Small intestine (tissue), 7 donors: ENCODE measurements around the gene KLF4. TPM values are rescaled to one million over a fixed set of nuclear protein-coding genes. Genes with fewer than 3 reads are reported as not detected.

ENCODE experiments used
- DNase-seq, 2 donors: peaks; one replicate each; pipeline versions ENCODE4 v3.0.0 to v3.0.0-alpha.2; 2013
- FAIRE-seq: peaks from 2 replicates; lab custom pipeline; 2012; peaks lifted over from hg19 to GRCh38; lab: Jason Lieb, UNC
- H3K27ac ChIP-seq, 3 donors: one replicate each; pipeline ENCODE4 v1.5.1; 2013; ENCODE audit warnings: low read length in 2 of 3, mild to moderate bottlenecking in 2 of 3, control low read depth in 1 of 3, inconsistent platforms in 1 of 3, low read depth in 1 of 3, moderate library complexity in 1 of 3
- H3K27me3 ChIP-seq, 3 donors: one replicate each; pipeline ENCODE4 v1.6.1; 2013; ENCODE audit warnings: low read length in 3 of 3, inconsistent platforms in 1 of 3; ENCODE audit not compliant: control insufficient read depth in 3 of 3, insufficient read depth in 3 of 3
- H3K36me3 ChIP-seq, 3 donors: one replicate each; pipeline ENCODE4 v1.6.1; 2013; ENCODE audit warnings: low read length in 3 of 3, inconsistent platforms in 1 of 3, low read depth in 1 of 3, mild to moderate bottlenecking in 1 of 3, moderate library complexity in 1 of 3; ENCODE audit not compliant: control insufficient read depth in 3 of 3, insufficient read depth in 2 of 3
- H3K4me1 ChIP-seq, 3 donors: one replicate each; pipeline ENCODE4 v1.6.1; 2013; ENCODE audit warnings: low read length in 2 of 3, inconsistent platforms in 1 of 3, low read depth in 1 of 3, mild to moderate bottlenecking in 1 of 3, moderate library complexity in 1 of 3; ENCODE audit not compliant: control insufficient read depth in 3 of 3, insufficient read depth in 2 of 3
- H3K4me3 ChIP-seq, 3 donors: one replicate each; pipeline ENCODE4 v1.5.1; 2013; ENCODE audit warnings: low read length in 3 of 3, control low read depth in 1 of 3, inconsistent platforms in 1 of 3, low read depth in 1 of 3, mild to moderate bottlenecking in 1 of 3, moderate library complexity in 1 of 3
- H3K9me3 ChIP-seq, 2 donors: one replicate each; pipeline ENCODE4 v1.6.1; 2013; ENCODE audit warnings: low read depth in 1 of 2, low read length in 1 of 2; ENCODE audit not compliant: control insufficient read depth in 2 of 2, insufficient read depth in 1 of 2
- WGBS, 3 donors: extraction: QIAGEN DNeasy Blood & Tissue Kit; methylation state at CpG; one replicate each; pipeline ENCODE4 v1.1.7; 2013; 5-methylcytosine and 5-hydroxymethylcytosine counted together
- polyA plus RNA-seq, 4 donors: library from polyadenylated mRNA; stranded (reverse) in 3 of 4; unstranded in 1 of 4; fragments of 200-250 nt in 3 of 4; fragments of 120-200 nt in 1 of 4; gene quantifications; one replicate each; pipeline versions ENCODE4 v1.2.1 to v1.2.3, GENCODE V29; 2013
- donor health status: healthy with polysubstance abuse.
- donor health status: control.
- donor health status: control.
- donor health status: Bipolar disorder and iron deficiency.
- donor health status: healthy.

Gene KLF4
- polyA plus RNA-seq, 4 donors, result 63.4 to 122 (median 86.3) TPM

GRCh38 chr9:107455425-107456135 lies 34.0 kb downstream of the KLF4 start:
- peaks cover 0 to 4% of the 10 kb centered on the region in 2 donors for H3K9me3 ChIP-seq
- H3K36me3 ChIP-seq, result no peaks in the 10 kb centered on the region
- 34 to 53% (median 41%) methylated on average over 6 of the region's 6 CpGs for WGBS, 3 donors
- no peaks in the 10 kb centered on the region for H3K27me3 ChIP-seq
- H3K4me3 ChIP-seq, result no peak overlapping the region
- H3K27ac ChIP-seq, result no peak overlapping the region
- peaks cover 0 to 6% (median 0%) of the 10 kb centered on the region in 3 donors for H3K4me1 ChIP-seq
- FAIRE-seq (no peak), DNase-seq (no peak)

- FAIRE-seq, result no peak
- no peaks in the 10 kb centered on the region for H3K4me1 ChIP-seq
- H3K27me3 ChIP-seq, result no peaks in the 10 kb centered on the region
- no peak overlapping the region for H3K27ac ChIP-seq
- H3K36me3 ChIP-seq, result no peaks in the 10 kb centered on the region
- H3K9me3 ChIP-seq, result no peaks in the 10 kb centered on the region
- no peak overlapping the region for H3K4me3 ChIP-seq
- no peak for DNase-seq
- 78 to 91% (median 89%) methylated on average over 4 of the region's 4 CpGs for WGBS, 3 donors
Measured at GRCh38 chr9:107453479-107453878, 36.1 kb downstream of the KLF4 start.

GRCh38 chr9:107447834-107448233 lies 41.7 kb downstream of the KLF4 start:
- DNase-seq, result peak in 1 of 2 donors; percentile 25

GRCh38 chr9:107447081-107447480 lies 42.5 kb downstream of the KLF4 start:
- WGBS, 3 donors, result 83 to 94% (median 86%) methylated on average over 4 of the region's 4 CpGs
- no peak for FAIRE-seq

More at GRCh38 chr9:107447834-107448233, 41.7 kb downstream of the KLF4 start:
- no peak overlapping the region for H3K27ac ChIP-seq
- H3K27me3 ChIP-seq, result peaks cover 0 to 2% (median 0%) of the 10 kb centered on the region in 3 donors
- no peaks in the 10 kb centered on the region for H3K4me1 ChIP-seq
- FAIRE-seq, result no peak
- no peaks in the 10 kb centered on the region for H3K9me3 ChIP-seq
- H3K36me3 ChIP-seq, result no peaks in the 10 kb centered on the region
- WGBS, 3 donors, result 48 to 61% (median 54%) methylated on average over 1 of the region's 1 CpG
- H3K4me3 ChIP-seq, result no peak overlapping the region

GRCh38 chr9:107446491-107446890 lies 43.1 kb downstream of the KLF4 start:
- FAIRE-seq (no peak), DNase-seq (no peak)
- no peaks in the 10 kb centered on the region for H3K4me1 ChIP-seq
- H3K27me3 ChIP-seq, result peaks cover 0 to 2% (median 0%) of the 10 kb centered on the region in 3 donors
- 88 to 92% (median 91%) methylated on average over 12 of the region's 12 CpGs for WGBS, 3 donors
- no peak overlapping the region for H3K27ac ChIP-seq
- no peaks in the 10 kb centered on the region for H3K9me3 ChIP-seq
- no peaks in the 10 kb centered on the region for H3K36me3 ChIP-seq
- H3K4me3 ChIP-seq, result no peak overlapping the region

More at GRCh38 chr9:107447081-107447480, 42.5 kb downstream of the KLF4 start:
- H3K36me3 ChIP-seq, result no peaks in the 10 kb centered on the region
- H3K4me3 ChIP-seq, result no peak overlapping the region
- no peaks in the 10 kb centered on the region for H3K9me3 ChIP-seq
- DNase-seq, result no peak
- H3K27me3 ChIP-seq, result peaks cover 0 to 2% (median 0%) of the 10 kb centered on the region in 3 donors
- H3K4me1 ChIP-seq, result no peaks in the 10 kb centered on the region
- no peak overlapping the region for H3K27ac ChIP-seq

GRCh38 chr9:107443786-107444185 lies 45.8 kb downstream of the KLF4 start:
- DNase-seq (no peak), FAIRE-seq (no peak)
- no peaks in the 10 kb centered on the region for H3K9me3 ChIP-seq
- 70 to 80% (median 79%) methylated on average over 1 of the region's 1 CpG for WGBS, 3 donors
- H3K36me3 ChIP-seq, result no peaks in the 10 kb centered on the region
- H3K27me3 ChIP-seq, result peaks cover 0 to 2% (median 0%) of the 10 kb centered on the region in 3 donors
- no peaks in the 10 kb centered on the region for H3K4me1 ChIP-seq
- no peak overlapping the region for H3K27ac ChIP-seq
- H3K4me3 ChIP-seq, result no peak overlapping the region

- 57 to 64% (median 57%) methylated on average over 3 of the region's 3 CpGs for whole genome bisulfite sequencing, 3 donors
- Histone ChIP-seq H3K36me3 (no peaks in the 10 kb centered on the region), H3K4me1 (no peaks in the 10 kb centered on the region), H3K9me3 (no peaks in the 10 kb centered on the region), H3K27me3 (no peaks in the 10 kb centered on the region), H3K27ac (no peak overlapping the region), H3K4me3 (no peak overlapping the region)
- FAIRE-seq (no peak), DNase-seq (no peak)
Measured at GRCh38 chr9:107439991-107440456, 49.5 kb downstream of the KLF4 start.

GRCh38 chr9:107438211-107439031 lies 51.1 kb downstream of the KLF4 start:
- Histone ChIP-seq H3K4me1 (no peaks in the 10 kb centered on the region), H3K27ac (no peak overlapping the region), H3K27me3 (no peaks in the 10 kb centered on the region), H3K4me3 (no peak overlapping the region), H3K9me3 (no peaks in the 10 kb centered on the region), H3K36me3 (no peaks in the 10 kb centered on the region)
- DNase-seq (no peak), FAIRE-seq (no peak)
- WGBS, 3 donors, result 45 to 52% (median 49%) methylated on average over 7 of the region's 7 CpGs
